Heart left ventricle (tissue), 16 donors: Measurements from ENCODE around the gene LTV1. TPM values are rescaled to one million over a fixed set of nuclear protein-coding genes. Genes with fewer than 3 reads are reported as not detected.

Experiments used
- ATAC-seq, 4 donors: fragments of 200-7000 bp; cut with Tn5 transposase; one replicate each; pipeline ENCODE4 v1.9.1; 2020 to 2022; ENCODE audit warnings: moderate library complexity in 4 of 4, mild to moderate bottlenecking in 3 of 4, moderate number of reproducible peaks in 1 of 4
- DNase-seq, 5 donors: peaks; one replicate each; pipeline ENCODE4 v3.0.0-alpha.2; 2020
- H3K27ac ChIP-seq, 12 donors: fragments of 200-600 bp; sonication (generic) in 4 of 12; one replicate each; pipeline versions ENCODE4 v1.5.0 to v1.8.0; 2016 to 2022; ENCODE audit warnings: mild to moderate bottlenecking in 2 of 12
- H3K27me3 ChIP-seq, 9 donors: fragments of 200-600 bp; sonication (generic) in 2 of 9; one replicate each; pipeline versions ENCODE4 v1.5.1 to v1.8.0; 2016 to 2022; ENCODE audit warnings: mild to moderate bottlenecking in 3 of 9
- H3K36me3 ChIP-seq, 9 donors: fragments of 200-600 bp; sonication (generic) in 2 of 9; one replicate each; pipeline versions ENCODE4 v1.5.0 to v1.8.0; 2018 to 2022; ENCODE audit warnings: mild to moderate bottlenecking in 2 of 9
- H3K4me1 ChIP-seq, 12 donors: fragments of 200-600 bp; sonication (generic) in 4 of 12; one replicate each; pipeline versions ENCODE4 v1.5.0 to v1.8.0; 2016 to 2022; ENCODE audit warnings: mild to moderate bottlenecking in 3 of 12
- H3K4me3 ChIP-seq, 12 donors: fragments of 200-600 bp; sonication (generic) in 4 of 12; one replicate each; pipeline versions ENCODE4 v1.5.0 to v1.8.0; 2017 to 2022; ENCODE audit warnings: mild to moderate bottlenecking in 9 of 12, moderate library complexity in 4 of 12
- H3K9me3 ChIP-seq, 12 donors: fragments of 200-600 bp; sonication (generic) in 4 of 12; one replicate each; pipeline versions ENCODE4 v1.5.0 to v1.8.0; 2016 to 2022; ENCODE audit warnings: mild to moderate bottlenecking in 1 of 12
- CTCF ChIP-seq, 12 donors: fragments of 200-600 bp; sonication (generic) in 4 of 12; IDR thresholded peaks; one replicate each; pipeline versions ENCODE4 v1.5.0 to v1.8.0; 2018 to 2022; ENCODE audit warnings: antibody characterized with exemption in 12 of 12, mild to moderate bottlenecking in 5 of 12
- POLR2A ChIP-seq, 2 donors: fragments of 450-650 bp; IDR thresholded peaks; one replicate each; pipeline ENCODE4 v1.6.1; 2017; ENCODE audit warnings: antibody characterized with exemption in 2 of 2, mild to moderate bottlenecking in 2 of 2, moderate library complexity in 2 of 2
- WGBS, 4 donors: extraction: QIAGEN DNeasy Blood & Tissue Kit in 2 of 4; methylation state at CpG; one replicate each; pipeline versions ENCODE4 v1.1.5 to v1.1.7; 2013 to 2018; 5-methylcytosine and 5-hydroxymethylcytosine counted together
- intact Hi-C, 10 donors: fragments of 100-400 bp; cut with DNase I; formaldehyde crosslinking; loops; one replicate each; pipeline versions ENCODE4 v1.11.1 to v1.14.2; 2022
- polyA plus RNA-seq, 2 donors: library from polyadenylated mRNA; stranded (reverse); fragments of 200-250 nt; gene quantifications; one replicate each; pipeline ENCODE4 v1.2.3, GENCODE V29; 2013
- total RNA-seq, 9 donors: library from RNA; depleted of rRNA in 2 of 9; stranded (reverse); fragments of >200 nt in 2 of 9; fragmentation: NEBNext Ultra II Directional in 3 of 9; extraction: Animal tissue kit (Norgen Biotek cat#: 25700) in 3 of 9; gene quantifications; one replicate each; pipeline versions ENCODE4 v1.1.0 to v1.2.4, GENCODE V29; 2016 to 2023
- donor health status: ischemic (EF 13 %, LVEDD 7.1; RV severe dilation, severe dysfunction).
- donor health status: healthy with polysubstance abuse.
- donor health status: DM: no; HTN: yes; CAD: no.
- donor health status: DM: no; HTN: no; CAD: no.
- donor health status: ischemic (EF 25% LVEDD 6.9; RV normal size, moderate dysfunction).
- donor health status: ischemic (EF 25% LVEDD 5.7; RV mildly dilated, moderate dysfunction).
- donor health status: healthy.
- donor health status: DM: yes; HTN: yes; CAD: no.
- donor health status: ischemic (EF 35%, LVEDD 5.7; RV mildly dilated, moderate dysfunction).
- donor health status: nonischemic (EF 11% LVEDD 7.7; RV severe dilation, severe dysfunction).
- donor health status: DM: yes; HTN: yes; CAD: no.
- donor health status: PGD.
- donor health status: ischemic (EF 29% LVEDD 5.4; RV normal size, mild dysfunction).
- donor health status: nonischemic (EF 23%, LVEDD 6.1; RV moderate dilation, normal function).

LTV1 gene
- total and polyA plus RNA-seq, 11 donors = 9.8 to 28.9 (median 12.9) TPM

- H3K36me3 ChIP-seq = peaks cover 0 to 5% (median 0%) of the 10 kb centered on the region in 9 donors
- ATAC-seq (no peak), DNase-seq (no peak)
- 88 to 97% (median 93%) methylated on average over 2 of the region's 2 CpGs for WGBS, 4 donors
- no peaks in the 10 kb centered on the region for H3K27me3 ChIP-seq
- H3K27ac ChIP-seq = no peak overlapping the region
- no peaks in the 10 kb centered on the region for H3K4me1 ChIP-seq
- no peak for TF ChIP-seq POLR2A (IDR thresholded peaks at IDR 0.05)
- TF ChIP-seq CTCF (IDR thresholded peaks at IDR 0.05) = no peak
- intact Hi-C loops = loop anchor here in 1 of 10 donors (5.0 kb wide), 1 partner anchor 176 kb away; no protein-coding TSS in a partner anchor
- no peaks in the 10 kb centered on the region for H3K9me3 ChIP-seq
- H3K4me3 ChIP-seq = no peak overlapping the region
Measured at GRCh38 chr6:143836150-143836549, 7.0 kb upstream of the LTV1 start.

DNA sequence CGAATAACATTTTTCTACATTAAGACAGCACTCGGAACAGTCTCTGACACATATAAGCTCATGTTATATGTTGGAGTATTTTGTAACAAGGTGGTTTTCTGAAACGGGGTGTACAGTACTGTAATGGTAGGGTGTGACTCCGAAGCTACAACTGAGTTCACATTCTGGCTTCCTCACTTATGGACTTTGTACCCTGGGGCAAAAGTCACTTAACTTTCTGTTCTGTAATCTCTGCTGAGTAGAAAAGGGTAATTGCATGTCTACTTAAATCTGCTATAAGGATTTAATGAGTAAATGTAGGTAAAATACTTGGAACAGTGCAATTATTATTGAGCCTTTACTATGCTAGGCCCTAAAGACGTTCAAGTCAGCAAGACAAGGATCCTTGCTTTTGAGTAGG is 4.7 kb upstream of the LTV1 start:
- Histone ChIP-seq H3K36me3 (no peaks in the 10 kb centered on the region), H3K4me3 (no peak overlapping the region), H3K4me1 (peaks cover 0 to 7% (median 0%) of the 10 kb centered on the region in 12 donors), H3K9me3 (no peaks in the 10 kb centered on the region), H3K27ac (no peak overlapping the region), H3K27me3 (no peaks in the 10 kb centered on the region)
- no peak for ATAC-seq
- no peak for TF ChIP-seq POLR2A (IDR thresholded peaks at IDR 0.05)
- TF ChIP-seq CTCF (IDR thresholded peaks at IDR 0.05) = no peak
- 87 to 91% (median 90%) methylated on average over 5 of the region's 5 CpGs for WGBS, 4 donors
- intact Hi-C loops = loop anchor here in 1 of 10 donors (5.0 kb wide), 1 partner anchor 174 kb away; no protein-coding TSS in a partner anchor
- DNase-seq = no peak

- TF ChIP-seq CTCF (IDR thresholded peaks at IDR 0.05) (no peak), POLR2A (IDR thresholded peaks at IDR 0.05) (no peak)
- ATAC-seq (no peak), DNase-seq (no peak)
- H3K27ac ChIP-seq = no peak overlapping the region
- no peaks in the 10 kb centered on the region for H3K36me3 ChIP-seq
- no peak overlapping the region for H3K4me3 ChIP-seq
- intact Hi-C loops = loop anchor here in 1 of 10 donors (5.0 kb wide), 1 partner anchor 173 kb away; no protein-coding TSS in a partner anchor
- H3K9me3 ChIP-seq = no peaks in the 10 kb centered on the region
- 78 to 86% (median 80%) methylated on average over 4 of the region's 4 CpGs for WGBS, 4 donors
- no peaks in the 10 kb centered on the region for H3K27me3 ChIP-seq
- H3K4me1 ChIP-seq = peaks cover 0 to 13% (median 6%) of the 10 kb centered on the region in 12 donors
Measured at GRCh38 chr6:143839196-143839595, 3.9 kb upstream of the LTV1 start.

- no peaks in the 10 kb centered on the region for H3K27me3 ChIP-seq
- TF ChIP-seq POLR2A (IDR thresholded peaks at IDR 0.05) (no peak), CTCF (IDR thresholded peaks at IDR 0.05) (no peak)
- peaks cover 0 to 18% (median 11%) of the 10 kb centered on the region in 12 donors for H3K4me1 ChIP-seq
- H3K27ac ChIP-seq = no peak overlapping the region
- ATAC-seq (no peak), DNase-seq (no peak)
- peaks cover 0 to 15% (median 13%) of the 10 kb centered on the region in 9 donors for H3K36me3 ChIP-seq
- H3K4me3 ChIP-seq = no peak overlapping the region
- H3K9me3 ChIP-seq = no peaks in the 10 kb centered on the region
- intact Hi-C loops = loop anchor here (5.0 to 10.0 kb wide), 11 partner anchors 93 to 328 kb away; partner anchors contain the start of genes PHACTR2 (in 7 of the 10), FUCA2 (in 1 of the 10) and PLAGL1 (in 1 of the 10)
- 88 to 93% (median 90%) methylated on average over 6 of the region's 6 CpGs for WGBS, 4 donors
Measured at GRCh38 chr6:143840595-143841265, 2.4 kb upstream of the LTV1 start.
